Ovary (tissue), 9 donors: ENCODE data around the gene MAP3K2. TPM values are rescaled to one million over a fixed set of nuclear protein-coding genes. Genes with fewer than 3 reads are reported as not detected.

ENCODE experiments used
- DNase-seq, 5 donors: peaks; one replicate each; pipeline ENCODE4 v3.0.0-alpha.2; 2019 to 2020
- H3K27ac ChIP-seq, 2 donors: fragments of 200-600 bp; one replicate each; pipeline versions ENCODE4 v1.5.1 to v1.8.0; 2019 to 2022
- H3K27me3 ChIP-seq: fragments of 200-600 bp; one replicate; pipeline ENCODE4 v1.8.0; 2022
- H3K36me3 ChIP-seq: fragments of 200-600 bp; sonication (generic); one replicate; pipeline ENCODE4 v1.5.1; 2019
- H3K4me1 ChIP-seq: one replicate; pipeline ENCODE4 v1.8.1; 2013; ENCODE audit warnings: mild to moderate bottlenecking, moderate library complexity; ENCODE audit not compliant: insufficient read depth
- H3K4me3 ChIP-seq: fragments of 200-600 bp; sonication (generic); one replicate; pipeline ENCODE4 v1.5.1; 2017
- H3K9me3 ChIP-seq, 2 donors: fragments of 200-600 bp in 1 of 2; sonication (generic) in 1 of 2; one replicate each; pipeline versions ENCODE4 v1.5.1 to v1.8.1; 2013 to 2019; ENCODE audit warnings: mild to moderate bottlenecking in 1 of 2, moderate library complexity in 1 of 2
- CTCF ChIP-seq, 3 donors: fragments of 450-650 bp in 2 of 3; fragments of 200-600 bp in 1 of 3; IDR thresholded peaks; one replicate each; pipeline versions ENCODE4 v1.5.1 to v1.8.0; 2016 to 2022; ENCODE audit warnings: antibody characterized with exemption in 3 of 3, mild to moderate bottlenecking in 1 of 3
- EP300 ChIP-seq: sonication (generic); formaldehyde crosslinking; IDR thresholded peaks from one replicate; pipeline ENCODE4 v1.6.1; 2017; ENCODE audit warnings: antibody characterized with exemption
- POLR2A ChIP-seq: fragments of 450-650 bp; IDR thresholded peaks from one replicate; pipeline ENCODE4 v1.6.1; 2017; ENCODE audit warnings: antibody characterized with exemption, mild to moderate bottlenecking, moderate library complexity
- WGBS, 3 donors: extraction: QIAGEN DNeasy Blood & Tissue Kit in 1 of 3; methylation state at CpG; one replicate each; pipeline versions ENCODE4 v1.1.5 to v1.1.7; 2013 to 2017; 5-methylcytosine and 5-hydroxymethylcytosine counted together
- intact Hi-C, 4 donors: fragments of 100-400 bp; cut with DNase I; formaldehyde crosslinking; loops; one replicate each; pipeline versions ENCODE4 v1.11.0 to v1.15.1; 2022 to 2023
- polyA plus RNA-seq, 2 donors: library from polyadenylated mRNA; stranded (reverse); fragments of 200-250 nt in 1 of 2; fragments of 350-450 nt in 1 of 2; fragmentation: Illumina TruSeq in 1 of 2; extraction: RNeasy Lipid Tissue Mini Kit (QIAGEN cat#74804) in 1 of 2; gene quantifications; one replicate each; pipeline ENCODE4 v1.2.3, GENCODE V29; 2013 to 2014
- total RNA-seq, 7 donors: library from RNA; depleted of rRNA in 2 of 7; stranded (reverse); fragments of >200 nt in 2 of 7; fragmentation: NEBNext Ultra II Directional in 3 of 7; extraction: Animal tissue kit (Norgen Biotek cat#: 25700) in 3 of 7; gene quantifications; one replicate each; pipeline versions ENCODE4 v1.1.0 to v1.2.4, GENCODE V29; 2016 to 2023
- donor health status: DM: no; HTN: no; CAD: no; lungs with moderate emphysema.
- donor health status: DM: no; HTN: no; CAD: no.
- donor health status: Bipolar disorder and iron deficiency.
- donor health status: DM: yes; HTN: yes; CAD: no.
- donor health status: DM: no; HTN: no; CAD: no.
- donor health status: DM: yes; HTN: yes; CAD: no.

MAP3K2 gene
- total and polyA plus RNA-seq, 9 donors: 7.2 to 78.4 (median 55.8) TPM

- WGBS, 3 donors: 77 to 81% (median 80%) methylated on average over 10 of the region's 10 CpGs
- Histone ChIP-seq H3K4me1 (peaks cover 5% of the 10 kb centered on the region), H3K4me3 (no peak overlapping the region), H3K9me3 (no peaks in the 10 kb centered on the region), H3K36me3 (no peaks in the 10 kb centered on the region), H3K27me3 (no peaks in the 10 kb centered on the region), H3K27ac (no peak overlapping the region)
- TF ChIP-seq POLR2A (no peak), EP300 (no peak)
- DNase-seq: no peak
- intact Hi-C loops: no loop called here
Measured at GRCh38 chr2:127361929-127362885, 25.6 kb downstream of the MAP3K2 start.

- intact Hi-C loops: no loop called here
- TF ChIP-seq POLR2A (no peak), CTCF (IDR thresholded peaks at IDR 0.05) (no peak), EP300 (no peak)
- H3K4me3 ChIP-seq: no peak overlapping the region
- H3K27me3 ChIP-seq: no peaks in the 10 kb centered on the region
- WGBS, 3 donors: 76 to 88% (median 84%) methylated on average over 2 of the region's 2 CpGs
- H3K9me3 ChIP-seq: no peaks in the 10 kb centered on the region
- no peak overlapping the region for H3K27ac ChIP-seq
- DNase-seq: no peak
- peaks cover 5% of the 10 kb centered on the region for H3K4me1 ChIP-seq
- no peaks in the 10 kb centered on the region for H3K36me3 ChIP-seq
Measured at GRCh38 chr2:127360242-127360641, 27.5 kb downstream of the MAP3K2 start.

- TF ChIP-seq POLR2A (no peak), EP300 (no peak), CTCF (IDR thresholded peaks at IDR 0.05) (no peak)
- Histone ChIP-seq H3K27ac (no peak overlapping the region), H3K36me3 (no peaks in the 10 kb centered on the region), H3K4me3 (no peak overlapping the region), H3K9me3 (no peaks in the 10 kb centered on the region), H3K27me3 (no peaks in the 10 kb centered on the region), H3K4me1 (peaks cover 5% of the 10 kb centered on the region)
- DNase-seq: no peak
- 59 to 70% (median 68%) methylated on average over 5 of the region's 5 CpGs for WGBS, 3 donors
- intact Hi-C loops: no loop called here
Measured at GRCh38 chr2:127359520-127359919, 28.3 kb downstream of the MAP3K2 start.

GRCh38 chr2:127358971-127359370 is 28.8 kb downstream of the MAP3K2 start:
- intact Hi-C loops: no loop called here
- WGBS, 3 donors: 93 to 97% (median 95%) methylated on average over 2 of the region's 2 CpGs
- no peaks in the 10 kb centered on the region for H3K36me3 ChIP-seq
- H3K9me3 ChIP-seq: no peaks in the 10 kb centered on the region
- no peak for DNase-seq
- H3K27me3 ChIP-seq: no peaks in the 10 kb centered on the region
- peaks cover 3% of the 10 kb centered on the region for H3K4me1 ChIP-seq
- TF ChIP-seq EP300 (no peak), POLR2A (no peak), CTCF (IDR thresholded peaks at IDR 0.05) (no peak)
- no peak overlapping the region for H3K27ac ChIP-seq
- no peak overlapping the region for H3K4me3 ChIP-seq

- DNase-seq: no peak
- no peak overlapping the region for H3K27ac ChIP-seq
- H3K4me3 ChIP-seq: no peak overlapping the region
- H3K4me1 ChIP-seq: peaks cover 3% of the 10 kb centered on the region
- intact Hi-C loops: no loop called here
- 74 to 78% (median 76%) methylated on average over 3 of the region's 3 CpGs for WGBS, 3 donors
- no peak for TF ChIP-seq EP300
- no peak for TF ChIP-seq CTCF (IDR thresholded peaks at IDR 0.05)
- no peak for TF ChIP-seq POLR2A
- H3K27me3 ChIP-seq: no peaks in the 10 kb centered on the region
- no peaks in the 10 kb centered on the region for H3K36me3 ChIP-seq
- H3K9me3 ChIP-seq: no peaks in the 10 kb centered on the region
Measured at GRCh38 chr2:127358044-127358443, 29.7 kb downstream of the MAP3K2 start.
